ENCODE results near the gene IGFLR1.

- TF ChIP-seq, protein P1, sequence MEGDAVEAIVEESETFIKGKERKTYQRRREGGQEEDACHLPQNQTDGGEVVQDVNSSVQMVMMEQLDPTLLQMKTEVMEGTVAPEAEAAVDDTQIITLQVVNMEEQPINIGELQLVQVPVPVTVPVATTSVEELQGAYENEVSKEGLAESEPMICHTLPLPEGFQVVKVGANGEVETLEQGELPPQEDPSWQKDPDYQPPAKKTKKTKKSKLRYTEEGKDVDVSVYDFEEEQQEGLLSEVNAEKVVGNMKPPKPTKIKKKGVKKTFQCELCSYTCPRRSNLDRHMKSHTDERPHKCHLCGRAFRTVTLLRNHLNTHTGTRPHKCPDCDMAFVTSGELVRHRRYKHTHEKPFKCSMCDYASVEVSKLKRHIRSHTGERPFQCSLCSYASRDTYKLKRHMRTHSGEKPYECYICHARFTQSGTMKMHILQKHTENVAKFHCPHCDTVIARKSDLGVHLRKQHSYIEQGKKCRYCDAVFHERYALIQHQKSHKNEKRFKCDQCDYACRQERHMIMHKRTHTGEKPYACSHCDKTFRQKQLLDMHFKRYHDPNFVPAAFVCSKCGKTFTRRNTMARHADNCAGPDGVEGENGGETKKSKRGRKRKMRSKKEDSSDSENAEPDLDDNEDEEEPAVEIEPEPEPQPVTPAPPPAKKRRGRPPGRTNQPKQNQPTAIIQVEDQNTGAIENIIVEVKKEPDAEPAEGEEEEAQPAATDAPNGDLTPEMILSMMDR (IDR thresholded peaks at IDR 0.05; ENCODE audit: extremely low read depth in 1 of 2, insufficient read depth in 1 of 2, low read depth in 1 of 2, low read length in 2 of 2) = no peak
- TF ChIP-seq JUN (IDR thresholded peaks at IDR 0.05; ENCODE audit: borderline replicate concordance, insufficient read depth, insufficient read length, low read depth) = no peak
- no peak for TF ChIP-seq MYC (IDR thresholded peaks at IDR 0.05; ENCODE audit: low read depth, low read length)
- no peak for TF ChIP-seq POLR2A (IDR thresholded peaks at IDR 0.05; ENCODE audit: low read depth, low read length)
- no peak for TF ChIP-seq GATA2 (IDR thresholded peaks at IDR 0.05; ENCODE audit: insufficient read depth, insufficient read length, low read depth, low read length)
Observed at GRCh38 chr19:35702223-35703012, 39.8 kb downstream of the IGFLR1 start.
